ENCODE data around the gene LHX1.

Gene LHX1

GRCh38 chr17:36947922-36948716 is 10.8 kb downstream of the LHX1 start:
- Histone ChIP-seq H3K36me3 (ENCODE audit: insufficient read depth, low read length) (peaks cover 26% of the 10 kb centered on the region), H3K4me1 (ENCODE audit: insufficient read depth, low read length) (peaks cover 26% of the 10 kb centered on the region), H3K9ac (ENCODE audit: low read depth, low read length) (no peak overlapping the region), H3K27me3 (ENCODE audit: insufficient read depth, low read length) (peaks cover 61% of the 10 kb centered on the region), H3K9me3 (ENCODE audit: insufficient read depth, low read depth, low read length) (no peaks in the 10 kb centered on the region), H3K27ac (ENCODE audit: low read depth, low read length) (no peak overlapping the region), H3K4me3 (ENCODE audit: low read length) (peak overlapping the region; percentile 71)
- WGBS = 4% methylated on average over 23 of the region's 26 CpGs

- H3K36me3 ChIP-seq (ENCODE audit: insufficient read depth, low read length) = peaks cover 34% of the 10 kb centered on the region
- H3K4me3 ChIP-seq (ENCODE audit: low read length) = peak within 1 kb of the TSS; percentile 71
- peaks cover 26% of the 10 kb centered on the region for H3K4me1 ChIP-seq (ENCODE audit: insufficient read depth, low read length)
- no peaks in the 10 kb centered on the region for H3K9me3 ChIP-seq (ENCODE audit: insufficient read depth, low read depth, low read length)
- H3K27me3 ChIP-seq (ENCODE audit: insufficient read depth, low read length) = peaks cover 53% of the 10 kb centered on the region
- peak within 1 kb of the TSS; percentile 66 for H3K27ac ChIP-seq (ENCODE audit: low read depth, low read length)
- under 1% methylated on average over 90 of the region's 90 CpGs for WGBS
- peak within 1 kb of the TSS; percentile 81 for H3K9ac ChIP-seq (ENCODE audit: low read depth, low read length)
Measured at GRCh38 chr17:36948717-36949460, 11.6 kb downstream of the LHX1 start, which contains the start of gene AATF. AATF (plus strand) TSS chr17:36948954; CDS start chr17:36949126, 172 bp downstream.

DNA sequence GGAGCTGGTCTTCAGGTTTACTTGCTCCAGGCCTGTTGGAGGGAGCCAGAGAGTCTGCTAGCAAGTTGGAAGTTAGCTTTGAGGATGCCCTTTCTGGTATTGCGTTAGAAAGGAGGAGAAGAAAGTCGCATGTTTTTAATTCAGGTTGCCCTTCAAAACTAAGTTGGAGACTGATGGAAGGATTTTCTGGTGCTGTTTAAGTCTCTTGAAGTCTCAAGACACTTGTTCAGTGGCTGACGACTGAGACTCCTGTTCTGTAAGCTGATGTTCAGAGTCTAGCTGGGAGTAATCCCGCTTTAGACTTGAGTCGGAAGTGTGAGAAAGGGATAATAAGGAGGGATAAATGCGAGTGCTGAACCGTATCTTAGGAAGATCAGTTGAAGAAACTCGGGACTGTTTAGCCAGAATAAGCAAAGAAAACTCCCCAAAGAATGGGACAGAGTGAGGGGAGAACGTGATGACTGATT is 12.2 kb downstream of the LHX1 start:
- Histone ChIP-seq H3K9me3 (ENCODE audit: insufficient read depth, low read depth, low read length) (no peaks in the 10 kb centered on the region), H3K9ac (ENCODE audit: low read depth, low read length) (peak overlapping the region; percentile 81), H3K4me3 (ENCODE audit: low read length) (peak overlapping the region; percentile 71), H3K27me3 (ENCODE audit: insufficient read depth, low read length) (peaks cover 47% of the 10 kb centered on the region), H3K4me1 (ENCODE audit: insufficient read depth, low read length) (peaks cover 23% of the 10 kb centered on the region), H3K36me3 (ENCODE audit: insufficient read depth, low read length) (peaks cover 40% of the 10 kb centered on the region), H3K27ac (ENCODE audit: low read depth, low read length) (no peak overlapping the region; the same call in 1 of the 2 replicates)
- 6% methylated on average over 9 of the region's 9 CpGs for WGBS

DNA sequence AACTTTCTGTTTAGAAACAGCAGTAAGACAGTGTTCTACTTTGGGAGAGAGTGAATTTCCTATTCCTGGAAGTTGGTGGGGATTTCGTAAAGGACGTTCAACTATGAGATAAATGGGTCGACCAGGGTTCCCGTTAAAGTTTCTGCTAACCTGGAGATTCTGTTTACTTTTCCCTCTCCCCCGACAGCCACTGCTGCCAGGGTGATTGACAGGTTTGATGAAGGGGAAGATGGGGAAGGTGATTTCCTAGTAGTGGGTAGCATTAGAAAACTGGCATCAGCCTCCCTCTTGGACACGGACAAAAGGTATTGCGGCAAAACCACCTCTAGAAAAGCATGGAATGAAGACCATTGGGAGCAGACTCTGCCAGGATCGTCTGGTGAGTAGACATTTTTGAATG is 12.8 kb downstream of the LHX1 start:
- WGBS = 71% methylated on average over 8 of the region's 8 CpGs
- Histone ChIP-seq H3K27ac (ENCODE audit: low read depth, low read length) (no peak overlapping the region), H3K36me3 (ENCODE audit: insufficient read depth, low read length) (peaks cover 45% of the 10 kb centered on the region)

DNA sequence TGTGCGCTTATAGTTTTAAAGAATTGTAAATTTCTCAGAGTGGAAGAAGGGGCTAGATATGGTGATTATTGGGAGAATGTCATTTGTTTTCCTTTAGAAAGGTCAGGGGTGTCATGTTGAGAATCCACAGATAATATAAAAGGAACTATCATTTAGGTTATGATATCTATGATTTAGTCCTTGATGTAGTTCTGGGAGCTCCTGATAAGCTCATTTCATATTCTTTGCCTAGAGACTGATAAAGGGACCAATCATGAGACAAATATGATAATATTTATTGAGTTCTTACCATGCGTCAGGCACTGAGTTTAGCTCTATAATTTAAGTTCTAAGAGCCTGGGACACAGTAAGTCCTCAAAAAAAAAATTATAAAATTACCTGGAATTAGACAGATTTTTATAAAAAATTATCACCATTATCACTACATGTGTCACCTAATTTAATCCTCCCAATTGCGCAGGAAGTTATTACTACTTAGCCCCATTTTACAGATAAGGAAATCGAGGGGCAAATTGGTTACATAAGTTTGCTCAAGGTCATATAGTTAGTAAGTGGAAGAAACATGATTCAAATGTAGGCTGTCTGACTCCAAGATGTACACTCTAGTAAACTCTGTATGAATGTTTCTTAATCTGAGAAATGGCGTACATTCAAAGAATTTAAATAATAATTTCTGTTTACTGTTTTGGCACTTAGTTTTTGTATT is 14.0 kb downstream of the LHX1 start:
- Histone ChIP-seq H3K4me1 (ENCODE audit: insufficient read depth, low read length) (peaks cover 13% of the 10 kb centered on the region), H3K4me3 (ENCODE audit: low read length) (no peak overlapping the region), H3K36me3 (ENCODE audit: insufficient read depth, low read length) (peaks cover 57% of the 10 kb centered on the region), H3K9ac (ENCODE audit: low read depth, low read length) (no peak overlapping the region), H3K27me3 (ENCODE audit: insufficient read depth, low read length) (peaks cover 30% of the 10 kb centered on the region), H3K9me3 (ENCODE audit: insufficient read depth, low read depth, low read length) (no peaks in the 10 kb centered on the region), H3K27ac (ENCODE audit: low read depth, low read length) (no peak overlapping the region)
- 85% methylated on average over 3 of the region's 5 CpGs for WGBS

More for the DNA sequence above, 12.8 kb downstream of the LHX1 start:
- Histone ChIP-seq H3K4me1 (ENCODE audit: insufficient read depth, low read length) (peaks cover 20% of the 10 kb centered on the region), H3K9ac (ENCODE audit: low read depth, low read length) (peak overlapping the region; percentile 81; the same call in 1 of the 2 replicates), H3K4me3 (ENCODE audit: low read length) (peak overlapping the region; percentile 71), H3K9me3 (ENCODE audit: insufficient read depth, low read depth, low read length) (no peaks in the 10 kb centered on the region), H3K27me3 (ENCODE audit: insufficient read depth, low read length) (peaks cover 42% of the 10 kb centered on the region)

- Histone ChIP-seq H3K27me3 (ENCODE audit: insufficient read depth, low read length) (no peaks in the 10 kb centered on the region), H3K36me3 (ENCODE audit: insufficient read depth, low read length) (peaks cover 30% of the 10 kb centered on the region), H3K4me1 (ENCODE audit: insufficient read depth, low read length) (peaks cover 5% of the 10 kb centered on the region; the same call in 1 of the 2 replicates), H3K4me3 (ENCODE audit: low read length) (no peak overlapping the region), H3K27ac (ENCODE audit: low read depth, low read length) (no peak overlapping the region), H3K9me3 (ENCODE audit: insufficient read depth, low read depth, low read length) (no peaks in the 10 kb centered on the region), H3K9ac (ENCODE audit: low read depth, low read length) (no peak overlapping the region)
- WGBS = 88% methylated on average over 3 of the region's 4 CpGs
Measured at GRCh38 chr17:36971508-36971907, 34.2 kb downstream of the LHX1 start.

GRCh38 chr17:36972186-36972700 is 35.0 kb downstream of the LHX1 start:
- no peak overlapping the region for H3K9ac ChIP-seq (ENCODE audit: low read depth, low read length)
- H3K4me1 ChIP-seq (ENCODE audit: insufficient read depth, low read length) = peaks cover 5% of the 10 kb centered on the region; the same call in 1 of the 2 replicates
- no peak overlapping the region for H3K27ac ChIP-seq (ENCODE audit: low read depth, low read length)
- peaks cover 28% of the 10 kb centered on the region for H3K36me3 ChIP-seq (ENCODE audit: insufficient read depth, low read length)
- no peaks in the 10 kb centered on the region for H3K27me3 ChIP-seq (ENCODE audit: insufficient read depth, low read length)
- H3K4me3 ChIP-seq (ENCODE audit: low read length) = no peak overlapping the region
- H3K9me3 ChIP-seq (ENCODE audit: insufficient read depth, low read depth, low read length) = no peaks in the 10 kb centered on the region

DNA sequence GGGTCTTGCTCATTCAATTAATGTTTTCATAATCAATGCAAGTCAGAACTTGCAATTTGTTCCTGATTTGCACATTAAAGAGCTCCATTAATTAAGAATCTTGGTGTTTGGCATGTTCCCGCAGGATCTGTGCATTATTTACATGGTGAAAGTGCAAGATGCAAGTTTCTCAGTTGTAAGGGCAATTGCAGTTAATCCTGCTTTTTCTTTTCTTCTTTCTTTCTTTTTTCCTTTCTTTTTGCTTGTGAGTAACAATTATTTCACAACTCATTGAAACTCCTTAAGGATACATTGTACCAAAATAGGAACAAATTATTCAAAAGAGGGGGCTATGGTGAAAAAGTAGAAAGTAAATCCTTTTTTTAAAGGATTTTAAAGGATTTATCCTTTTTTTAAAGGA is 35.6 kb downstream of the LHX1 start:
- no peaks in the 10 kb centered on the region for H3K9me3 ChIP-seq (ENCODE audit: insufficient read depth, low read depth, low read length)
- no peaks in the 10 kb centered on the region for H3K27me3 ChIP-seq (ENCODE audit: insufficient read depth, low read length)
- peaks cover 5% of the 10 kb centered on the region; the same call in 1 of the 2 replicates for H3K4me1 ChIP-seq (ENCODE audit: insufficient read depth, low read length)
- no peak overlapping the region for H3K9ac ChIP-seq (ENCODE audit: low read depth, low read length)
- H3K4me3 ChIP-seq (ENCODE audit: low read length) = no peak overlapping the region
- H3K36me3 ChIP-seq (ENCODE audit: insufficient read depth, low read length) = peaks cover 22% of the 10 kb centered on the region
- no peak overlapping the region for H3K27ac ChIP-seq (ENCODE audit: low read depth, low read length)
- 92% methylated on average over 1 of the region's 1 CpG for WGBS

DNA sequence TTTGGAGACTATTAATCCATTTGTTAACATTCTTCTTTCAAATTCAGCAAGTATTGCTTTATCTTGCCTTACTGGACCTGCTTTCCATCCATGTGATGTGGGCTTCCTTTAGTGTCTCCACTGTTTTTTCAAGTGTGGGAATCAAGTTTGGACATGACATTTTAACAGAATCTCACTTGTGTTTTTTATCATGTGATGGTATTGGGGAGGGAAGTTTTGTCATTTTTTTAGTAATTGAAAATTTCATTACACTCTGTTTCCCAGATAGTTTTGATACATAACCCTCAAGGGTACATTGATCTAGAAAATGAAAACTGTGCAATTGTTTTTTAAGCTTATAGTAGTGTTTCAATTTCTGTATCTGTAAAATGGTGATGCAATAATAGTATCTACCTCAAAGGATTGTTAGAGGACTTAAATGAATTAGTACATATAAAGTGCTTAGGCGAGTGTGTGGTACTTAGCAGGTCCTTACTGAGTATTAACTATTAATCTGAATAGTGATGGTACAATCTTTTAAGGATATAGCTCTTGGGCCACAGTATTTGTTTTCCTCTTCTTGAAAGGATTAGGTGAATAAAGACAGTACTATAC is 38.7 kb downstream of the LHX1 start:
- no peak overlapping the region for H3K9ac ChIP-seq (ENCODE audit: low read depth, low read length)
- WGBS = 88% methylated on average over 1 of the region's 1 CpG
- peaks cover 13% of the 10 kb centered on the region; the same call in 1 of the 2 replicates for H3K4me1 ChIP-seq (ENCODE audit: insufficient read depth, low read length)
- no peak overlapping the region for H3K4me3 ChIP-seq (ENCODE audit: low read length)
- no peaks in the 10 kb centered on the region for H3K27me3 ChIP-seq (ENCODE audit: insufficient read depth, low read length)
- no peaks in the 10 kb centered on the region for H3K9me3 ChIP-seq (ENCODE audit: insufficient read depth, low read depth, low read length)
- peaks cover 4% of the 10 kb centered on the region for H3K36me3 ChIP-seq (ENCODE audit: insufficient read depth, low read length)
- H3K27ac ChIP-seq (ENCODE audit: low read depth, low read length) = no peak overlapping the region

GRCh38 chr17:36977066-36977465 is 39.8 kb downstream of the LHX1 start:
- Histone ChIP-seq H3K4me3 (ENCODE audit: low read length) (no peak overlapping the region), H3K9ac (ENCODE audit: low read depth, low read length) (no peak overlapping the region), H3K4me1 (ENCODE audit: insufficient read depth, low read length) (peaks cover 13% of the 10 kb centered on the region; the same call in 1 of the 2 replicates), H3K27me3 (ENCODE audit: insufficient read depth, low read length) (no peaks in the 10 kb centered on the region), H3K27ac (ENCODE audit: low read depth, low read length) (no peak overlapping the region), H3K9me3 (ENCODE audit: insufficient read depth, low read depth, low read length) (no peaks in the 10 kb centered on the region), H3K36me3 (ENCODE audit: insufficient read depth, low read length) (no peaks in the 10 kb centered on the region)
- 92% methylated on average over 2 of the region's 2 CpGs for WGBS

Data from HUES64 (cell line).